ENCODE measurements around the gene DSE.

- TF ChIP-seq CTCF (IDR thresholded peaks at IDR 0.05) (no peak), POLR2A (IDR thresholded peaks at IDR 0.05) (no peak)
Observed at GRCh38 chr6:116355796-116356195, 15.0 kb upstream of the DSE start.
